ENCODE measurements around the gene MDGA2.

DNA sequence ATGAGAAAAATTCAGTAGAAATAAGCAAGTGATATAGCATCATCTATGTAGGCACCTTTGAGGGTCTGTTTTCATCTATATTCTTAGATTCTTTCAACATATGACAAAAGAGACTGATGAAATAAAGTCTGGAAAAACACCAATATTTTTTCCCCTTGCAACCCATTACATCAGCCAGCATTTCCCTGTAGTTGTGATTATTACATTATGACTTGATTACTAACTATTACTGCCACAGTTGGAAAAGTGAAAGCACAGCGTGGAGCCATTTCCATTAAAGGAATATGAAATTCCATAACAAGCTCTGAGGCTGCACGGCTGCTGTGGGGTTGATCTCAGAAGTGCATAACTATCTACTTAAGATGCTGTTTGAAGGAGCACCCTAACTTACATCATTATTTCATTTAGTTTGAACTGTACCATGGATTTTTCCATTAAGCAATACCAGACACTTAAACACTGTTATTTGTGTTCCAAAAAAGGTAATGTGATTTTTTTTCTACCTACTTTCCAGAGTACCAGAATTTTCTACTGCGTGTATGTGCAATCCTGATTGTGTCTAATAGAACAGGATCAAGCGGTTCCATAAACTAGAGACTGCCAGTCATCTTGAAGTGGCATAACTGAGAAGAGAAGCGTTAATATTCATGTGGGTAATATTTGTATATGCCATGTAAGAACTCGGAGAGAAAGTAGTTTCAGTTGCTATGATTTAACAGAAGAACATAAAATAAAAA lies 405.5 kb downstream of the MDGA2 start:
- TF ChIP-seq, protein P1, sequence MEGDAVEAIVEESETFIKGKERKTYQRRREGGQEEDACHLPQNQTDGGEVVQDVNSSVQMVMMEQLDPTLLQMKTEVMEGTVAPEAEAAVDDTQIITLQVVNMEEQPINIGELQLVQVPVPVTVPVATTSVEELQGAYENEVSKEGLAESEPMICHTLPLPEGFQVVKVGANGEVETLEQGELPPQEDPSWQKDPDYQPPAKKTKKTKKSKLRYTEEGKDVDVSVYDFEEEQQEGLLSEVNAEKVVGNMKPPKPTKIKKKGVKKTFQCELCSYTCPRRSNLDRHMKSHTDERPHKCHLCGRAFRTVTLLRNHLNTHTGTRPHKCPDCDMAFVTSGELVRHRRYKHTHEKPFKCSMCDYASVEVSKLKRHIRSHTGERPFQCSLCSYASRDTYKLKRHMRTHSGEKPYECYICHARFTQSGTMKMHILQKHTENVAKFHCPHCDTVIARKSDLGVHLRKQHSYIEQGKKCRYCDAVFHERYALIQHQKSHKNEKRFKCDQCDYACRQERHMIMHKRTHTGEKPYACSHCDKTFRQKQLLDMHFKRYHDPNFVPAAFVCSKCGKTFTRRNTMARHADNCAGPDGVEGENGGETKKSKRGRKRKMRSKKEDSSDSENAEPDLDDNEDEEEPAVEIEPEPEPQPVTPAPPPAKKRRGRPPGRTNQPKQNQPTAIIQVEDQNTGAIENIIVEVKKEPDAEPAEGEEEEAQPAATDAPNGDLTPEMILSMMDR (IDR thresholded peaks at IDR 0.05) = no peak
- no peak for TF ChIP-seq POLR2A (IDR thresholded peaks at IDR 0.05)
